Neural progenitor cell (in vitro differentiated cells): ENCODE data around the gene FAT1. TPM values are rescaled to one million over a fixed set of nuclear protein-coding genes. Genes with fewer than 3 reads are reported as not detected.
"Not testable (repeated sequence)": the region's sequence is repeated elsewhere in the genome, so short reads cannot be mapped to it uniquely, and the experiment has no call there.

Source experiments
- DNase-seq: peaks from one replicate; pipeline ENCODE4 v3.0.0-alpha.2; 2016; ENCODE audit warnings: low spot score
- H2AFZ ChIP-seq: fragments of 200-600 bp; sonication (generic); replicated peaks from 2 replicates; pipeline ENCODE4 v1.6.1; 2016; ENCODE audit warnings: antibody characterized with exemption
- H3F3A ChIP-seq: fragments of 200-600 bp; sonication (generic); 2 replicates; pipeline ENCODE4 v1.6.1; 2016; ENCODE audit warnings: antibody characterized with exemption, low read depth
- H3K27ac ChIP-seq: fragments of 200-600 bp; sonication (generic); 2 replicates; pipeline ENCODE4 v1.5.1; 2016; ENCODE audit warnings: mild to moderate bottlenecking
- H3K27me3 ChIP-seq: fragments of 200-600 bp; sonication (generic); 2 replicates; pipeline ENCODE4 v1.6.1; 2016; ENCODE audit warnings: mild to moderate bottlenecking, moderate library complexity
- H3K36me3 ChIP-seq: fragments of 200-600 bp; sonication (generic); 2 replicates; pipeline ENCODE4 v1.5.1; 2016
- H3K4me1 ChIP-seq: fragments of 200-600 bp; sonication (generic); 2 replicates; pipeline ENCODE4 v1.6.1; 2016; ENCODE audit warnings: mixed run types
- H3K4me2 ChIP-seq: fragments of 200-600 bp; sonication (generic); 2 replicates; pipeline ENCODE4 v1.6.1; 2016
- H3K4me3 ChIP-seq: fragments of 200-600 bp; sonication (generic); 2 replicates; pipeline ENCODE4 v1.5.1; 2016
- H3K79me2 ChIP-seq: fragments of 200-600 bp; sonication (generic); 2 replicates; pipeline ENCODE4 v1.6.1; 2016; ENCODE audit warnings: low read depth
- H3K9ac ChIP-seq: fragments of 200-600 bp; sonication (generic); 2 replicates; pipeline ENCODE4 v1.6.1; 2016
- H3K9me3 ChIP-seq: fragments of 200-600 bp; sonication (generic); 2 replicates; pipeline ENCODE4 v1.5.1; 2016; ENCODE audit warnings: low read depth
- H4K20me1 ChIP-seq: fragments of 200-600 bp; sonication (generic); 2 replicates; pipeline ENCODE4 v1.6.1; 2016; ENCODE audit warnings: low read depth
- H3K27ac Mint-ChIP-seq: 3 replicates; pipeline ENCODE4 v1.8.0; 2021; ENCODE audit warnings: mixed read lengths
- H3K27me3 Mint-ChIP-seq: 2 replicates; pipeline ENCODE4 v1.8.0; 2022; ENCODE audit warnings: low read depth, mild to moderate bottlenecking, inconsistent platforms, moderate library complexity, mixed read lengths; ENCODE audit not compliant: insufficient read depth
- H3K36me3 Mint-ChIP-seq: 3 replicates; pipeline ENCODE4 v1.8.0; 2021; ENCODE audit warnings: mixed read lengths
- H3K4me1 Mint-ChIP-seq: 3 replicates; pipeline ENCODE4 v1.8.0; 2021; ENCODE audit warnings: mixed read lengths
- H3K4me3 Mint-ChIP-seq: 3 replicates; pipeline ENCODE4 v1.8.0; 2021; ENCODE audit warnings: mild to moderate bottlenecking, moderate library complexity, mixed read lengths
- H3K9me3 Mint-ChIP-seq: 3 replicates; pipeline ENCODE4 v1.8.0; 2020; ENCODE audit warnings: mixed read lengths
- EZH2 ChIP-seq: fragments of 200-600 bp; sonication (generic); IDR thresholded peaks from 2 replicates; pipeline ENCODE4 v1.6.1; 2017; ENCODE audit warnings: antibody characterized with exemption, mild to moderate bottlenecking, moderate library complexity
- EZH2phosphoT487 ChIP-seq: fragments of 200-600 bp; sonication (generic); IDR thresholded peaks from 2 replicates; pipeline ENCODE4 v1.6.1; 2017; ENCODE audit warnings: antibody characterized with exemption
- total RNA-seq: library from RNA; depleted of rRNA; stranded (reverse); fragments of >200 nt; gene quantifications from 2 replicates; pipeline ENCODE4 v1.2.3, GENCODE V29; 2015; ENCODE audit warnings: low replicate concordance
- TF ChIP-seq, protein P1 (sequence below): fragments of 200-600 bp; sonication (generic); IDR thresholded peaks from 2 replicates; pipeline ENCODE4 v1.5.1; 2017; ENCODE audit warnings: antibody characterized with exemption, mild to moderate bottlenecking

Gene FAT1
- total RNA-seq, 1 donor from 2014 or later: 517 TPM

GRCh38 chr4:186666252-186666651 lies 57.4 kb downstream of the FAT1 start:
- peaks cover 99% of the 10 kb centered on the region for H3K79me2 ChIP-seq

DNA sequence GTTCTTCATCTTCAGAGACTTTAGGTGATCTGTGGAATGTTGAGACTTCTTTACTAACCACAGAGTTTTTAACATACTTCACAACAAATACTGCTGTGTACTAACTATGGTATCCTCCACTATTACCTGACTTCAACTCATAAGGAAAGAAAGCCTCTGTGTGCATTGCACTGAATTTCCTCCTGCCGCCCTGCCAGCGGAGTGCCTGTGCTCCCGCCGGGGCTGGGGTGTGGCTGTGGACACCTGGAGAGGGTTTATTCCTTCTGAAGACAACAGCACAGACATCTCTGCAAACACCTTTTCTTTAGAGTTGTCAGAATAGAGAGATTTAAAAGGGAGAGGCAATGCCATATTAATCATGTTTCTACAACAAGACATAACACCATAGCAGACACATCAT lies 63.3 kb downstream of the FAT1 start:
- Histone ChIP-seq H3K9me3 (no peaks in the 10 kb centered on the region), H3F3A (no peaks in the 10 kb centered on the region), H3K79me2 (peaks cover 99% of the 10 kb centered on the region), H3K27ac (no peak overlapping the region), H3K4me3 (no peak overlapping the region), H3K36me3 (peaks cover 3% of the 10 kb centered on the region), H3K4me2 (no peak overlapping the region), H3K27me3 (no peaks in the 10 kb centered on the region), H3K9ac (no peak overlapping the region), H3K4me1 (peaks cover 6% of the 10 kb centered on the region), H2AFZ (no peak overlapping the region), H4K20me1 (peaks cover 89% of the 10 kb centered on the region)
- Mint-ChIP-seq H3K4me1 (peaks cover 18% of the 10 kb centered on the region), H3K27me3 (peaks cover 6% of the 10 kb centered on the region), H3K27ac (no peak overlapping the region), H3K4me3 (no peak overlapping the region), H3K9me3 (no peaks in the 10 kb centered on the region), H3K36me3 (peaks cover 50% of the 10 kb centered on the region)
- no peak for DNase-seq
- TF ChIP-seq EZH2 (no peak), EZH2phosphoT487 (no peak)
- TF ChIP-seq, protein P1, sequence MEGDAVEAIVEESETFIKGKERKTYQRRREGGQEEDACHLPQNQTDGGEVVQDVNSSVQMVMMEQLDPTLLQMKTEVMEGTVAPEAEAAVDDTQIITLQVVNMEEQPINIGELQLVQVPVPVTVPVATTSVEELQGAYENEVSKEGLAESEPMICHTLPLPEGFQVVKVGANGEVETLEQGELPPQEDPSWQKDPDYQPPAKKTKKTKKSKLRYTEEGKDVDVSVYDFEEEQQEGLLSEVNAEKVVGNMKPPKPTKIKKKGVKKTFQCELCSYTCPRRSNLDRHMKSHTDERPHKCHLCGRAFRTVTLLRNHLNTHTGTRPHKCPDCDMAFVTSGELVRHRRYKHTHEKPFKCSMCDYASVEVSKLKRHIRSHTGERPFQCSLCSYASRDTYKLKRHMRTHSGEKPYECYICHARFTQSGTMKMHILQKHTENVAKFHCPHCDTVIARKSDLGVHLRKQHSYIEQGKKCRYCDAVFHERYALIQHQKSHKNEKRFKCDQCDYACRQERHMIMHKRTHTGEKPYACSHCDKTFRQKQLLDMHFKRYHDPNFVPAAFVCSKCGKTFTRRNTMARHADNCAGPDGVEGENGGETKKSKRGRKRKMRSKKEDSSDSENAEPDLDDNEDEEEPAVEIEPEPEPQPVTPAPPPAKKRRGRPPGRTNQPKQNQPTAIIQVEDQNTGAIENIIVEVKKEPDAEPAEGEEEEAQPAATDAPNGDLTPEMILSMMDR: no peak

More at GRCh38 chr4:186666252-186666651, 57.4 kb downstream of the FAT1 start:
- H3K27me3 ChIP-seq: no peaks in the 10 kb centered on the region
- peaks cover 5% of the 10 kb centered on the region for H3K27me3 Mint-ChIP-seq
- peaks cover 25% of the 10 kb centered on the region for H3K4me1 ChIP-seq
- H3K4me3 Mint-ChIP-seq: no peak overlapping the region
- no peaks in the 10 kb centered on the region for H3F3A ChIP-seq
- no peak overlapping the region for H3K4me2 ChIP-seq
- no peak overlapping the region for H3K9ac ChIP-seq
- H3K4me3 ChIP-seq: no peak overlapping the region
- peaks cover 15% of the 10 kb centered on the region for H3K4me1 Mint-ChIP-seq
- DNase-seq: no peak
- TF ChIP-seq, protein P1: no peak
- TF ChIP-seq EZH2phosphoT487: no peak
- no peak for TF ChIP-seq EZH2
- H3K9me3 Mint-ChIP-seq: peaks cover 7% of the 10 kb centered on the region
- H3K27ac Mint-ChIP-seq: no peak overlapping the region
- peaks cover 71% of the 10 kb centered on the region for H4K20me1 ChIP-seq
- H3K36me3 ChIP-seq: no peaks in the 10 kb centered on the region
- H2AFZ ChIP-seq: no peak overlapping the region
- no peaks in the 10 kb centered on the region for H3K9me3 ChIP-seq
- H3K36me3 Mint-ChIP-seq: peaks cover 65% of the 10 kb centered on the region
- no peak overlapping the region for H3K27ac ChIP-seq

- H4K20me1 ChIP-seq: peaks cover 89% of the 10 kb centered on the region
Measured at GRCh38 chr4:186659935-186660334, 63.7 kb downstream of the FAT1 start.

GRCh38 chr4:186659456-186659855 lies 64.2 kb downstream of the FAT1 start:
- not testable (repeated sequence) for H3K27me3 ChIP-seq, H3F3A ChIP-seq, H3K4me3 ChIP-seq, H3K27me3 Mint-ChIP-seq, H3K9me3 Mint-ChIP-seq, H3K27ac Mint-ChIP-seq, DNase-seq, H3K4me1 ChIP-seq, H3K4me2 ChIP-seq, H3K9me3 ChIP-seq, H3K36me3 ChIP-seq, H3K4me3 Mint-ChIP-seq, H3K27ac ChIP-seq, H2AFZ ChIP-seq, H3K9ac ChIP-seq
- H3K79me2 ChIP-seq: peaks cover 100% of the 10 kb centered on the region
- peaks cover 18% of the 10 kb centered on the region for H3K4me1 Mint-ChIP-seq
- peaks cover 84% of the 10 kb centered on the region for H4K20me1 ChIP-seq
- peaks cover 55% of the 10 kb centered on the region for H3K36me3 Mint-ChIP-seq

More at GRCh38 chr4:186659935-186660334, 63.7 kb downstream of the FAT1 start:
- Histone ChIP-seq H3K9me3 (no peaks in the 10 kb centered on the region), H3K27me3 (no peaks in the 10 kb centered on the region), H3K4me2 (no peak overlapping the region), H3K4me3 (no peak overlapping the region), H3K36me3 (peaks cover 3% of the 10 kb centered on the region), H3F3A (no peaks in the 10 kb centered on the region), H3K4me1 (peaks cover 6% of the 10 kb centered on the region), H3K9ac (no peak overlapping the region), H2AFZ (no peak overlapping the region), H3K27ac (no peak overlapping the region), H3K79me2 (peaks cover 100% of the 10 kb centered on the region)
- H3K4me1 Mint-ChIP-seq: peaks cover 18% of the 10 kb centered on the region
- H3K9me3 Mint-ChIP-seq: no peaks in the 10 kb centered on the region
- DNase-seq: no peak
- H3K4me3 Mint-ChIP-seq: no peak overlapping the region
- peaks cover 52% of the 10 kb centered on the region for H3K36me3 Mint-ChIP-seq
- peaks cover 6% of the 10 kb centered on the region for H3K27me3 Mint-ChIP-seq
- H3K27ac Mint-ChIP-seq: no peak overlapping the region
- TF ChIP-seq EZH2phosphoT487: no peak
- no peak for TF ChIP-seq EZH2
- TF ChIP-seq, protein P1: no peak
